ENCODE measurements around the gene TENT4A. TPM values are rescaled to one million over a fixed set of nuclear protein-coding genes. Genes with fewer than 3 reads are reported as not detected.

TENT4A gene
- total RNA-seq, 1 experiment from 2014 or later, result 29.2 TPM

DNA sequence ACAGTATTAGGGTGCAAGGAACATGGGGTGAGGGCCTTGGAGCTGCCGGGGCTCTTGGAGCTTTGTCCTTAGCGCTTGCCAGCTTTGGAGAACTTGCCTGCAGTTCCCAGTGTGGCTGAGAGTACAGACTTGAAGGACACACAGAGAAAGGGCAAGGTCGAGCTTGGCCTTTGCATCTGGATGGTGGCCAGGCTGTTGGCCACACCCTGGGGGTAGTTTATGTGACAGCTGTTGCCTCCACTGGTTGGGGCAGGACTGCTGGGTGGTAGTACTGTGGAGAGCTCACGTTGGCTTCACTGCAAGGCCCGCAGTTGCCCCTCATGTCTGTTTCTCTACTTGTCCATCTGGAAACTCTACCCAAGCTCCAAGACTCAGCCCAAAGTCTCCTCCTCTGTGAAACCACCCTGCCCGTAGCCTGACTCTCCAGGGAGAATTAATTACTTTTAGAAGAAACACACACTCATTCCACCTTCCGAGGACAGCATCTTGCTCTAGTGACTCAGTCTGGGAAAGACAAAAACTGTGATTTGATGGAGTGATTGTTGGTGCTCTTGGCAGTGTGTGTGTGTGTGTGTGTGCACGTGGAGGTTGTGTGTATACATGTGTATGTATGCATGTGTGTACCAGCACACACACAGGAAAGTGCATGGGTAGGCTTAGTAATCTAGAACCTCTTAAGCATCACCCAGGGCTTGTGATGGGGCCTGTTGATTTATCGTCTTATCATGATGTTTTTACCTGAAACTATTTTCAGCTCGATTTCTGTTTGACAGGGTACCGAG lies 57.8 kb downstream of the TENT4A start (continued):
- TF ChIP-seq, protein P1, sequence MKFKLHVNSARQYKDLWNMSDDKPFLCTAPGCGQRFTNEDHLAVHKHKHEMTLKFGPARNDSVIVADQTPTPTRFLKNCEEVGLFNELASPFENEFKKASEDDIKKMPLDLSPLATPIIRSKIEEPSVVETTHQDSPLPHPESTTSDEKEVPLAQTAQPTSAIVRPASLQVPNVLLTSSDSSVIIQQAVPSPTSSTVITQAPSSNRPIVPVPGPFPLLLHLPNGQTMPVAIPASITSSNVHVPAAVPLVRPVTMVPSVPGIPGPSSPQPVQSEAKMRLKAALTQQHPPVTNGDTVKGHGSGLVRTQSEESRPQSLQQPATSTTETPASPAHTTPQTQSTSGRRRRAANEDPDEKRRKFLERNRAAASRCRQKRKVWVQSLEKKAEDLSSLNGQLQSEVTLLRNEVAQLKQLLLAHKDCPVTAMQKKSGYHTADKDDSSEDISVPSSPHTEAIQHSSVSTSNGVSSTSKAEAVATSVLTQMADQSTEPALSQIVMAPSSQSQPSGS (CRISPR knock-in tag; IDR thresholded peaks at IDR 0.05; ENCODE audit: borderline replicate concordance, low read depth), result no peak
- TF ChIP-seq, protein P2, sequence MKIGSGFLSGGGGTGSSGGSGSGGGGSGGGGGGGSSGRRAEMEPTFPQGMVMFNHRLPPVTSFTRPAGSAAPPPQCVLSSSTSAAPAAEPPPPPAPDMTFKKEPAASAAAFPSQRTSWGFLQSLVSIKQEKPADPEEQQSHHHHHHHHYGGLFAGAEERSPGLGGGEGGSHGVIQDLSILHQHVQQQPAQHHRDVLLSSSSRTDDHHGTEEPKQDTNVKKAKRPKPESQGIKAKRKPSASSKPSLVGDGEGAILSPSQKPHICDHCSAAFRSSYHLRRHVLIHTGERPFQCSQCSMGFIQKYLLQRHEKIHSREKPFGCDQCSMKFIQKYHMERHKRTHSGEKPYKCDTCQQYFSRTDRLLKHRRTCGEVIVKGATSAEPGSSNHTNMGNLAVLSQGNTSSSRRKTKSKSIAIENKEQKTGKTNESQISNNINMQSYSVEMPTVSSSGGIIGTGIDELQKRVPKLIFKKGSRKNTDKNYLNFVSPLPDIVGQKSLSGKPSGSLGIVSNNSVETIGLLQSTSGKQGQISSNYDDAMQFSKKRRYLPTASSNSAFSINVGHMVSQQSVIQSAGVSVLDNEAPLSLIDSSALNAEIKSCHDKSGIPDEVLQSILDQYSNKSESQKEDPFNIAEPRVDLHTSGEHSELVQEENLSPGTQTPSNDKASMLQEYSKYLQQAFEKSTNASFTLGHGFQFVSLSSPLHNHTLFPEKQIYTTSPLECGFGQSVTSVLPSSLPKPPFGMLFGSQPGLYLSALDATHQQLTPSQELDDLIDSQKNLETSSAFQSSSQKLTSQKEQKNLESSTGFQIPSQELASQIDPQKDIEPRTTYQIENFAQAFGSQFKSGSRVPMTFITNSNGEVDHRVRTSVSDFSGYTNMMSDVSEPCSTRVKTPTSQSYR (CRISPR knock-in tag; IDR thresholded peaks at IDR 0.05), result no peak
- TF ChIP-seq NR1H2 (CRISPR knock-in tag; IDR thresholded peaks at IDR 0.05) (no peak), SOX15 (CRISPR knock-in tag; IDR thresholded peaks at IDR 0.05) (no peak), ZNF671 (CRISPR knock-in tag; IDR thresholded peaks at IDR 0.05) (no peak), ZNF232 (CRISPR knock-in tag; IDR thresholded peaks at IDR 0.05) (no peak), HMGA2 (CRISPR knock-in tag; IDR thresholded peaks at IDR 0.05) (no peak), ZNF423 (CRISPR knock-in tag; IDR thresholded peaks at IDR 0.05) (no peak), FOXK1 (CRISPR knock-in tag; IDR thresholded peaks at IDR 0.05) (no peak), JUN (CRISPR knock-in tag; IDR thresholded peaks at IDR 0.05) (no peak)
- TF ChIP-seq, protein P3, sequence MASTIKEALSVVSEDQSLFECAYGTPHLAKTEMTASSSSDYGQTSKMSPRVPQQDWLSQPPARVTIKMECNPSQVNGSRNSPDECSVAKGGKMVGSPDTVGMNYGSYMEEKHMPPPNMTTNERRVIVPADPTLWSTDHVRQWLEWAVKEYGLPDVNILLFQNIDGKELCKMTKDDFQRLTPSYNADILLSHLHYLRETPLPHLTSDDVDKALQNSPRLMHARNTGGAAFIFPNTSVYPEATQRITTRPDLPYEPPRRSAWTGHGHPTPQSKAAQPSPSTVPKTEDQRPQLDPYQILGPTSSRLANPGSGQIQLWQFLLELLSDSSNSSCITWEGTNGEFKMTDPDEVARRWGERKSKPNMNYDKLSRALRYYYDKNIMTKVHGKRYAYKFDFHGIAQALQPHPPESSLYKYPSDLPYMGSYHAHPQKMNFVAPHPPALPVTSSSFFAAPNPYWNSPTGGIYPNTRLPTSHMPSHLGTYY (CRISPR knock-in tag; IDR thresholded peaks at IDR 0.05), result no peak
- TF ChIP-seq, protein P4, sequence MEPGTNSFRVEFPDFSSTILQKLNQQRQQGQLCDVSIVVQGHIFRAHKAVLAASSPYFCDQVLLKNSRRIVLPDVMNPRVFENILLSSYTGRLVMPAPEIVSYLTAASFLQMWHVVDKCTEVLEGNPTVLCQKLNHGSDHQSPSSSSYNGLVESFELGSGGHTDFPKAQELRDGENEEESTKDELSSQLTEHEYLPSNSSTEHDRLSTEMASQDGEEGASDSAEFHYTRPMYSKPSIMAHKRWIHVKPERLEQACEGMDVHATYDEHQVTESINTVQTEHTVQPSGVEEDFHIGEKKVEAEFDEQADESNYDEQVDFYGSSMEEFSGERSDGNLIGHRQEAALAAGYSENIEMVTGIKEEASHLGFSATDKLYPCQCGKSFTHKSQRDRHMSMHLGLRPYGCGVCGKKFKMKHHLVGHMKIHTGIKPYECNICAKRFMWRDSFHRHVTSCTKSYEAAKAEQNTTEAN (CRISPR knock-in tag; IDR thresholded peaks at IDR 0.05), result no peak
- TF ChIP-seq, protein P5, sequence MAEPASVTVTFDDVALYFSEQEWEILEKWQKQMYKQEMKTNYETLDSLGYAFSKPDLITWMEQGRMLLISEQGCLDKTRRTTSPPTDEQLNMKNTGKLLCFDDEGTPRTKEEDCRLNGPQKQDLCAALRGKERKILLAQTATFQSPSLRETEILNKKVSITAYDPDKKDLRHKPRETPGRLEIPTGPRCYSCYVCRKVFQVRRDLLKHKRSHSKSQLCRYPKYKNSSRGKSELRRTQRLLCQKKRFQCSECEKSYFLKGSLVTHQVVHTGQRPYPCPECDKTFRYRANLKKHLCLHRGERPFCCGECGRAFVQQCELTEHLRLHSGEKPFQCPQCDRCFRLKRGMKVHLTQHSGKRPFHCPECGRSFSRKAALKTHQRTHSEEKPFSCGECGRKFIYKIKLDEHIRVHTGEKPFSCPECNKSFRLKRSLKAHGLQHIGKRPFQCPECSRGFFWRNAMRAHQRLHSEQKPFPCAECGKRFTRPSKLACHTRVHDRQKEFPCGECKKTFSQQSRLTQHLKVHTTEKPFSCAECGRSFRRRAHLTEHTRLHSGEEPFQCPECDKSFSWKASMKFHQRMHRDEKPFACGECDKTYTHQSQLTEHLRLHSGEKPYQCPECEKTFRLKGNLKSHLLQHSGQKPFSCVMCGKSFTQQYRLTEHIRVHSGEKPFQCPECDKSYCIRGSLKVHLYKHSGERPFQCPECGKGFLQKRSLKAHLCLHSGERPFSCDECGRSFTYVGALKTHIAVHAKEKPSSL (CRISPR knock-in tag; conservative IDR thresholded peaks at IDR 0.05), result no peak

DNA sequence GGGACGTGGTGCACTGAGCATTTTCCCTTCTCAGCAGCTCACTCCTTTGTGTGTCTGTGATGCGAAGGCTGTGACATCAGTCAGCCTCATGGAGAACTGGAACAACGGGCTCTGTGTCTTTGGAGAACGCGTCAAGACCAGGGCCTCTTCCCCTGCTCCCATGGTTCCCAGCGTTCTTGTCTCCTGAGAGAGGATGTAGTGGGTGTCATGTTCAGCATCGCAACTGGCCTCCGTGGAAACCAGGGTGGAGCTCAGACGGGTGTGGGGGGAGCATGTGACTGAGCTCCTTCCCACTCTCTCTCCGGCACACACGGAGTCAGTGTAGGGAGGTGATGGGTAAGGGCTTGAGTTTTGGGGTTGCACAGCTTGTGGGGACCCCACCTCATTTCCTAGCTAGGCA lies 59.7 kb downstream of the TENT4A start:
- ATAC-seq (no peak), DNase-seq (ENCODE audit: low spot score) (no peak)
- H3K27me3 Mint-ChIP-seq (ENCODE audit: low read depth), result no peaks in the 10 kb centered on the region
- TF ChIP-seq, protein P6, sequence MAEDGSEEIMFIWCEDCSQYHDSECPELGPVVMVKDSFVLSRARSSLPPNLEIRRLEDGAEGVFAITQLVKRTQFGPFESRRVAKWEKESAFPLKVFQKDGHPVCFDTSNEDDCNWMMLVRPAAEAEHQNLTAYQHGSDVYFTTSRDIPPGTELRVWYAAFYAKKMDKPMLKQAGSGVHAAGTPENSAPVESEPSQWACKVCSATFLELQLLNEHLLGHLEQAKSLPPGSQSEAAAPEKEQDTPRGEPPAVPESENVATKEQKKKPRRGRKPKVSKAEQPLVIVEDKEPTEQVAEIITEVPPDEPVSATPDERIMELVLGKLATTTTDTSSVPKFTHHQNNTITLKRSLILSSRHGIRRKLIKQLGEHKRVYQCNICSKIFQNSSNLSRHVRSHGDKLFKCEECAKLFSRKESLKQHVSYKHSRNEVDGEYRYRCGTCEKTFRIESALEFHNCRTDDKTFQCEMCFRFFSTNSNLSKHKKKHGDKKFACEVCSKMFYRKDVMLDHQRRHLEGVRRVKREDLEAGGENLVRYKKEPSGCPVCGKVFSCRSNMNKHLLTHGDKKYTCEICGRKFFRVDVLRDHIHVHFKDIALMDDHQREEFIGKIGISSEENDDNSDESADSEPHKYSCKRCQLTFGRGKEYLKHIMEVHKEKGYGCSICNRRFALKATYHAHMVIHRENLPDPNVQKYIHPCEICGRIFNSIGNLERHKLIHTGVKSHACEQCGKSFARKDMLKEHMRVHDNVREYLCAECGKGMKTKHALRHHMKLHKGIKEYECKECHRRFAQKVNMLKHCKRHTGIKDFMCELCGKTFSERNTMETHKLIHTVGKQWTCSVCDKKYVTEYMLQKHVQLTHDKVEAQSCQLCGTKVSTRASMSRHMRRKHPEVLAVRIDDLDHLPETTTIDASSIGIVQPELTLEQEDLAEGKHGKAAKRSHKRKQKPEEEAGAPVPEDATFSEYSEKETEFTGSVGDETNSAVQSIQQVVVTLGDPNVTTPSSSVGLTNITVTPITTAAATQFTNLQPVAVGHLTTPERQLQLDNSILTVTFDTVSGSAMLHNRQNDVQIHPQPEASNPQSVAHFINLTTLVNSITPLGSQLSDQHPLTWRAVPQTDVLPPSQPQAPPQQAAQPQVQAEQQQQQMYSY (CRISPR knock-in tag; IDR thresholded peaks at IDR 0.05), result no peak
- ChIA-PET CTCF (interaction anchor here (0.8 kb wide), 2 partner anchors 47 to 1084 kb away, joined by 3 read pairs; no protein-coding TSS in a partner anchor), POLR2A (no interaction called here)
- no peak overlapping the region for H3K27ac Mint-ChIP-seq
- no peak overlapping the region for H3K4me3 Mint-ChIP-seq
- H3K4me1 Mint-ChIP-seq, result no peaks in the 10 kb centered on the region
- no peaks in the 10 kb centered on the region for H3K36me3 Mint-ChIP-seq
- H3K9me3 Mint-ChIP-seq, result no peaks in the 10 kb centered on the region

Data from WTC11 (cell line).